SK-N-SH (cell line): ENCODE measurements around the gene NPFFR1.

ENCODE experiments used
- CHD2 ChIP-seq: fragments of 150-350 bp; IDR thresholded peaks from 2 replicates; pipeline ENCODE4 v1.6.1; 2018; ENCODE audit warnings: low read length; ENCODE audit not compliant: partially characterized antibody
- EP300 ChIP-seq, 2 experiments: IDR thresholded peaks; 2 replicates each; pipeline versions ENCODE4 v1.4.0 to v1.6.1; 2012; ENCODE audit warnings: borderline replicate concordance in 1 of 2, low read depth in 1 of 2, low read length in 1 of 2
- EZH2phosphoT487 ChIP-seq: fragments of 200-600 bp; sonication (generic); IDR thresholded peaks from 2 replicates; pipeline ENCODE4 v1.6.1; 2017; ENCODE audit warnings: low read depth, mixed run types, mild to moderate bottlenecking, antibody characterized with exemption, moderate library complexity, borderline replicate concordance
- FOSL2 ChIP-seq: IDR thresholded peaks from 2 replicates; pipeline ENCODE4 v1.4.0; 2012; ENCODE audit warnings: low read depth, mild to moderate bottlenecking, moderate library complexity, borderline replicate concordance
- POLR2AphosphoS5 ChIP-seq: IDR thresholded peaks from 2 replicates; pipeline ENCODE4 v1.6.1; 2012; ENCODE audit warnings: low read depth, low read length
- RCOR1 ChIP-seq: fragments of 150-350 bp; IDR thresholded peaks from 2 replicates; pipeline ENCODE4 v1.6.1; 2017; ENCODE audit warnings: antibody characterized with exemption, low read length
- RFX5 ChIP-seq: IDR thresholded peaks from 2 replicates; pipeline ENCODE4 v1.6.1; 2012; ENCODE audit warnings: mild to moderate bottlenecking, improper control_type of control experiment, low read length
- RXRA ChIP-seq: IDR thresholded peaks from 2 replicates; pipeline ENCODE4 v1.4.0; 2012; ENCODE audit warnings: low read depth, mild to moderate bottlenecking, borderline replicate concordance
- SMC3 ChIP-seq: IDR thresholded peaks from 2 replicates; pipeline ENCODE4 v1.6.1; 2012; ENCODE audit warnings: low read depth, low read length, improper control_type of control experiment
- TEAD4 ChIP-seq: IDR thresholded peaks from 2 replicates; pipeline ENCODE4 v1.4.0; 2012; ENCODE audit warnings: mild to moderate bottlenecking, borderline replicate concordance; ENCODE audit not compliant: insufficient read depth
- TF ChIP-seq, protein P1 (sequence below): IDR thresholded peaks from 2 replicates; pipeline ENCODE4 v1.4.0; 2012; ENCODE audit warnings: low read depth
- TF ChIP-seq, protein P2 (sequence below): fragments of 200-600 bp; sonication (generic); IDR thresholded peaks from 2 replicates; pipeline ENCODE4 v1.6.1; 2017; ENCODE audit warnings: antibody characterized with exemption, mild to moderate bottlenecking, moderate library complexity
- TF ChIP-seq, protein P3 (sequence below): IDR thresholded peaks from 2 replicates; pipeline ENCODE4; 2012

DNA sequence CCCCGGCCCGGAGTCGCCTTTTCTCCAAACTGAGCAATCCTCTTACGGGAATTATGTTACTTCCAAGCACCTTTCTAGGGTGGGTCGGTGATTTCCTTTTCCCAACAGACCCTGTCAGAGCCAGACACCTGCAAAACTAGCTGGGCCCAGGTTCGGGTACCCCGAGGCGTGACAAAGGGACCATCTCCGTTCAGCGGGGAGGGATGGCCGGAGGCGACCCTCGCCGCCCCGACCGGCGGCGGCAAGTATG is 51.0 kb downstream of the NPFFR1 start:
- TF ChIP-seq, protein P1, sequence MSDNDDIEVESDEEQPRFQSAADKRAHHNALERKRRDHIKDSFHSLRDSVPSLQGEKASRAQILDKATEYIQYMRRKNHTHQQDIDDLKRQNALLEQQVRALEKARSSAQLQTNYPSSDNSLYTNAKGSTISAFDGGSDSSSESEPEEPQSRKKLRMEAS: no peak
- TF ChIP-seq, protein P2, sequence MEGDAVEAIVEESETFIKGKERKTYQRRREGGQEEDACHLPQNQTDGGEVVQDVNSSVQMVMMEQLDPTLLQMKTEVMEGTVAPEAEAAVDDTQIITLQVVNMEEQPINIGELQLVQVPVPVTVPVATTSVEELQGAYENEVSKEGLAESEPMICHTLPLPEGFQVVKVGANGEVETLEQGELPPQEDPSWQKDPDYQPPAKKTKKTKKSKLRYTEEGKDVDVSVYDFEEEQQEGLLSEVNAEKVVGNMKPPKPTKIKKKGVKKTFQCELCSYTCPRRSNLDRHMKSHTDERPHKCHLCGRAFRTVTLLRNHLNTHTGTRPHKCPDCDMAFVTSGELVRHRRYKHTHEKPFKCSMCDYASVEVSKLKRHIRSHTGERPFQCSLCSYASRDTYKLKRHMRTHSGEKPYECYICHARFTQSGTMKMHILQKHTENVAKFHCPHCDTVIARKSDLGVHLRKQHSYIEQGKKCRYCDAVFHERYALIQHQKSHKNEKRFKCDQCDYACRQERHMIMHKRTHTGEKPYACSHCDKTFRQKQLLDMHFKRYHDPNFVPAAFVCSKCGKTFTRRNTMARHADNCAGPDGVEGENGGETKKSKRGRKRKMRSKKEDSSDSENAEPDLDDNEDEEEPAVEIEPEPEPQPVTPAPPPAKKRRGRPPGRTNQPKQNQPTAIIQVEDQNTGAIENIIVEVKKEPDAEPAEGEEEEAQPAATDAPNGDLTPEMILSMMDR: no peak
- TF ChIP-seq EP300 (IDR thresholded peaks at IDR 0.05; ENCODE audit: borderline replicate concordance in 1 of 2, low read depth in 1 of 2, low read length in 1 of 2) (no peak), SMC3 (no peak), RFX5 (no peak), RXRA (no peak), TEAD4 (no peak), FOSL2 (no peak), CHD2 (no peak), EZH2phosphoT487 (no peak), POLR2AphosphoS5 (no peak), RCOR1 (no peak)
- TF ChIP-seq, protein P3, sequence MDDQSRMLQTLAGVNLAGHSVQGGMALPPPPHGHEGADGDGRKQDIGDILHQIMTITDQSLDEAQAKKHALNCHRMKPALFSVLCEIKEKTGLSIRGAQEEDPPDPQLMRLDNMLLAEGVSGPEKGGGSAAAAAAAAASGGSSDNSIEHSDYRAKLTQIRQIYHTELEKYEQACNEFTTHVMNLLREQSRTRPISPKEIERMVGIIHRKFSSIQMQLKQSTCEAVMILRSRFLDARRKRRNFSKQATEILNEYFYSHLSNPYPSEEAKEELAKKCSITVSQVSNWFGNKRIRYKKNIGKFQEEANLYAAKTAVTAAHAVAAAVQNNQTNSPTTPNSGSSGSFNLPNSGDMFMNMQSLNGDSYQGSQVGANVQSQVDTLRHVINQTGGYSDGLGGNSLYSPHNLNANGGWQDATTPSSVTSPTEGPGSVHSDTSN: no peak
